ENCODE measurements around the gene PRRG2. TPM values are rescaled to one million over a fixed set of nuclear protein-coding genes. Genes with fewer than 3 reads are reported as not detected.
"Not testable (repeated sequence)": the region's sequence is repeated elsewhere in the genome, so short reads cannot be mapped to it uniquely, and the experiment has no call there.

Gene PRRG2
- total RNA-seq, 1 donor: 0.43 TPM

- no peak overlapping the region for H3K4me3 ChIP-seq (ENCODE audit: low read depth, low read length)
- no peak for DNase-seq (ENCODE audit: low read depth)
- TF ChIP-seq CTCF (IDR thresholded peaks at IDR 0.05; ENCODE audit: insufficient read depth, low read depth, low read length): no peak
These were observed 35.4 kb downstream of the PRRG2 start for GRCh38 chr19:49616532-49616931.

GRCh38 chr19:49616945-49617344, 35.8 kb downstream of the PRRG2 start:
- H3K4me3 ChIP-seq (ENCODE audit: low read depth, low read length): no peak overlapping the region
- TF ChIP-seq CTCF (IDR thresholded peaks at IDR 0.05; ENCODE audit: insufficient read depth, low read depth, low read length): no peak
- DNase-seq (ENCODE audit: low read depth): no peak

DNA sequence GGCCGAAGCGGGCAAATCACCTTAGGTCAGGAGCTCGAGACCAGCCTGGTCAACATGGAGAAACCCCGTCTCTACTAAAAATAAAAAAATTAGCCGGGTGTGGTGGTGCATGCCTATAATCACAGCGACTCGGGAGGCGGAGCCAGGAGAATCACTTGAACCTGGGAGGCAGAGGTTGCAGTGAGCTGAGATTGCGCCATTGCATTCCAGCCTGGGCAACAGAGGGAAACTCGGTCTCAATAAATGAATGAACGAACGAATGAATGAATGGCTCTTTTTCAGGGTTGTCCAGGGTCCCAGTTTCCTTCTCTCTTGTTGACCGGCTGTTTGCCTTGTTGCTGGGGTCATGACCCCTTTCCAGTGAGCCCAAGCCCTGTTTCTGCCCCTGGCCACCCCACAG, 36.7 kb downstream of the PRRG2 start:
- not testable (repeated sequence) for DNase-seq (ENCODE audit: low read depth); H3K4me3 ChIP-seq (ENCODE audit: low read depth, low read length)

- no peak overlapping the region for H3K4me3 ChIP-seq (ENCODE audit: low read depth, low read length)
- no peak for DNase-seq (ENCODE audit: low read depth)
- no peak for TF ChIP-seq CTCF (IDR thresholded peaks at IDR 0.05; ENCODE audit: insufficient read depth, low read depth, low read length)
These were observed 44.1 kb downstream of the PRRG2 start for GRCh38 chr19:49624967-49625910.

- DNase-seq (ENCODE audit: low read depth): no peak
- TF ChIP-seq CTCF (IDR thresholded peaks at IDR 0.05; ENCODE audit: insufficient read depth, low read depth, low read length): no peak
- no peak overlapping the region for H3K4me3 ChIP-seq (ENCODE audit: low read depth, low read length)
These were observed 45.1 kb downstream of the PRRG2 start for GRCh38 chr19:49626226-49626625.

DNA sequence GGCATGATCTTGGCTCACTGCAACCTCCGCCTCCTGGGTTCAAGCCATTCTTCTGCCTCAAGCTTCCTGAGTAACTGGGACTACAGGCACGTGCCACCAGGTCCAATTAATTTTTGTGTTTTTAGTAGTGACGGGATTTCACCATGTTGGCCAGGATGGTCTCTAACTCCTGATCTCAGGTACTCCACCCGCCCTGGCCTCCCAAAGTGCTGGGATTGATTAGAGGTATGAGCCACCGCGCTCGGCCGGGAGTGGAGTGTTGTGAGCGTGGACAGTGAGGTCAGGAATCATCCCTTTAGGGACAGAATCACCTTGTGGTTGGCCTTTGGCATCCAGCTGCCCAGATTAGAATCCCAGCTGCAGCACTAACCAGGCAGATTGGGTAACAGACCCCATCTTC, 48.5 kb downstream of the PRRG2 start:
- DNase-seq (ENCODE audit: low read depth): no peak
- no peak overlapping the region for H3K4me3 ChIP-seq (ENCODE audit: low read depth, low read length)
- no peak for TF ChIP-seq CTCF (IDR thresholded peaks at IDR 0.05; ENCODE audit: insufficient read depth, low read depth, low read length)

- no peak overlapping the region for H3K4me3 ChIP-seq (ENCODE audit: low read depth, low read length)
- no peak for TF ChIP-seq CTCF (IDR thresholded peaks at IDR 0.05; ENCODE audit: insufficient read depth, low read depth, low read length)
- DNase-seq (ENCODE audit: low read depth): no peak
These were observed 50.0 kb downstream of the PRRG2 start for GRCh38 chr19:49631014-49631588.
